Epithelial cell of proximal tubule (primary cell): Measurements from ENCODE around the gene ETDA. TPM values are rescaled to one million over a fixed set of nuclear protein-coding genes. Genes with fewer than 3 reads are reported as not detected.
A peak's percentile ranks its signal among the peaks of the same experiment; 100 is the strongest.
"Not testable (repeated sequence)": the region's sequence is repeated elsewhere in the genome, so short reads cannot be mapped to it uniquely, and the experiment has no call there.

ENCODE experiments used
- DNase-seq: peaks from one replicate; pipeline ENCODE4 v3.0.0-alpha.2; 2011; ENCODE audit warnings: low read depth
- H3K4me3 ChIP-seq: 2 replicates; pipeline ENCODE4 v1.5.1; 2011; ENCODE audit warnings: low read depth, mild to moderate bottlenecking, low read length
- CTCF ChIP-seq: conservative IDR thresholded peaks from 2 replicates; pipeline ENCODE4 v1.5.1; 2012; ENCODE audit warnings: low read depth, mild to moderate bottlenecking, low read length
- total RNA-seq: library from RNA; depleted of rRNA; stranded (reverse); fragments of >200 nt; gene quantifications from 2 replicates; pipeline ENCODE4 v1.2.3, GENCODE V29; 2015

Gene ETDA
- total RNA-seq = not detected in 2 replicates

GRCh38 chrX:135252011-135252518 lies at the start of gene ETDA:
TSS of gene ETDA (plus strand) at chrX:135252061. CDS start at chrX:135253277, 1,216 bp downstream.
- DNase-seq, H3K4me3 ChIP-seq: not testable (repeated sequence)

GRCh38 chrX:135206427-135206826 lies 45.4 kb upstream of the ETDA start:
- DNase-seq, H3K4me3 ChIP-seq: not testable (repeated sequence)
- peak; percentile 33 for TF ChIP-seq CTCF

GRCh38 chrX:135213200-135213844 lies 38.5 kb upstream of the ETDA start:
- H3K4me3 ChIP-seq = no peak overlapping the region
- TF ChIP-seq CTCF = no peak
- no peak for DNase-seq

- not testable (repeated sequence) for H3K4me3 ChIP-seq, DNase-seq
Observed at GRCh38 chrX:135245989-135246388, 5.9 kb upstream of the ETDA start.

- DNase-seq, H3K4me3 ChIP-seq: not testable (repeated sequence)
Observed at GRCh38 chrX:135256087-135256684, 4.3 kb downstream of the ETDA start.

DNA sequence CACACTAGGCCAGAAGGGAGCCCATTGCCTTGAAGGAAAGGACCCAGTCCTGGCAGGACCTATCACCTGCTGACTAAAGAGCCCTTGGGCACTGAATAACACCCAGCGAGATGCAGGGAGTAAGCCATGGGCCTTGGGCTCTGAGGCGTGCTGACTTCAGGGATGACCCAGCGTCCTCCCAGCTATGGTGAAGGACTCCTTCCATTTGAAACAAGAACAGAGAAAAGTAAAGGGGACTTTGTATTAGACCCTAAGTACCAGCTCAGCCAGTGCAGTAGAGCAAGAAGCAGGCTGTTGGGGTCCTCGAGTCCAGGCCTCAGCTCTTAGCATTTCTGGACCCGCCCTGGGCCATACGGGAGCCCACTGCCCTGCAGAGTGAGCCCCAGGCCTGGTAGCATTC lies 5.1 kb downstream of the ETDA start:
- DNase-seq = no peak
- TF ChIP-seq CTCF = no peak

DNA sequence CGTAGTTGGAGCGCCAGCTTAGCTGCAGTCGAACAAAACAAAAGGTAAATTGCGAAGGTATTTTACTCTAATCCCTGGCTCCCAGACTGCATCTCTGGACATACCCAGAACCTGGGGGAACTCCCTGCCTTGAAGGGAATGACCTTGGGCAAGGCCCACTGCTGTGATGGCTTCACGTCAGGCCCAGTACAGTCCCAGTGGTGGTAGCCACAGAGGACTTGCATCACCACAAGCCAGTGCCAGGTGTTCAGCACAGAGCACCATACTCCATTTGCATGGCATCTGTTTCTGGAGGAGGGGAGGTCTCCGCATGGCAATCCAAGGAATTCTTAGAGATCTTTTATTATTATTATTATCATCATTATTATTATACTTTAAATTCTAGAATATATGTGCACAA lies 5.6 kb downstream of the ETDA start:
- no peak overlapping the region for H3K4me3 ChIP-seq
- DNase-seq = no peak
- TF ChIP-seq CTCF = no peak

More for the DNA sequence above, 5.1 kb downstream of the ETDA start:
- H3K4me3 ChIP-seq = no peak overlapping the region

DNA sequence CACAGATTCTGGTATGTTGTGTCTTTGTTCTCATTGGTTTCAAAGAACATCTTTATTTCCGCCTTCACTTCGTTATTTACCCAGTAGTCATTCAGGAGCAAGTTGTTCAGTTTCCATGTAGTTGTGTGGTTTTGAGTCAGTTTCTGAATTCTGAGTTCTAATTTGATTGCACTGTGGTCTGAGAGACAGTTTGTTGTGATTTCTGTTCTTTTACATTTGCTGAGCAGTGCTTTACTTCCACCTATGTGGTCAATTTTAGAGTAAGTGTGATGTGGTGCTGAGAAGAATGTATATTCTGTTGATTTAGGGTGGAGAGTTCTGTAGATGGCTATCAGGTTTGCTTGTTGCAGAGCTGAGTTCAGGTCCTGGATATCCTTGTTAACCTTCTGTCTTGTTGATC lies 9.1 kb downstream of the ETDA start:
- H3K4me3 ChIP-seq, DNase-seq: not testable (repeated sequence)

- H3K4me3 ChIP-seq, DNase-seq: not testable (repeated sequence)
Observed at GRCh38 chrX:135263376-135263775, 11.5 kb downstream of the ETDA start.

GRCh38 chrX:135264206-135264605 lies 12.3 kb downstream of the ETDA start:
- H3K4me3 ChIP-seq = no peak overlapping the region
- no peak for TF ChIP-seq CTCF
- DNase-seq = no peak
